ENCODE results near the gene LRRC32.

The LRRC32 gene

GRCh38 chr11:76705826-76706225, 35.3 kb upstream of the LRRC32 start:
- DNase-seq (ENCODE audit: low spot score) = no peak
- TF ChIP-seq, protein P1, sequence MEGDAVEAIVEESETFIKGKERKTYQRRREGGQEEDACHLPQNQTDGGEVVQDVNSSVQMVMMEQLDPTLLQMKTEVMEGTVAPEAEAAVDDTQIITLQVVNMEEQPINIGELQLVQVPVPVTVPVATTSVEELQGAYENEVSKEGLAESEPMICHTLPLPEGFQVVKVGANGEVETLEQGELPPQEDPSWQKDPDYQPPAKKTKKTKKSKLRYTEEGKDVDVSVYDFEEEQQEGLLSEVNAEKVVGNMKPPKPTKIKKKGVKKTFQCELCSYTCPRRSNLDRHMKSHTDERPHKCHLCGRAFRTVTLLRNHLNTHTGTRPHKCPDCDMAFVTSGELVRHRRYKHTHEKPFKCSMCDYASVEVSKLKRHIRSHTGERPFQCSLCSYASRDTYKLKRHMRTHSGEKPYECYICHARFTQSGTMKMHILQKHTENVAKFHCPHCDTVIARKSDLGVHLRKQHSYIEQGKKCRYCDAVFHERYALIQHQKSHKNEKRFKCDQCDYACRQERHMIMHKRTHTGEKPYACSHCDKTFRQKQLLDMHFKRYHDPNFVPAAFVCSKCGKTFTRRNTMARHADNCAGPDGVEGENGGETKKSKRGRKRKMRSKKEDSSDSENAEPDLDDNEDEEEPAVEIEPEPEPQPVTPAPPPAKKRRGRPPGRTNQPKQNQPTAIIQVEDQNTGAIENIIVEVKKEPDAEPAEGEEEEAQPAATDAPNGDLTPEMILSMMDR (IDR thresholded peaks at IDR 0.05; ENCODE audit: extremely low read depth, missing control alignments) = no peak

DNA sequence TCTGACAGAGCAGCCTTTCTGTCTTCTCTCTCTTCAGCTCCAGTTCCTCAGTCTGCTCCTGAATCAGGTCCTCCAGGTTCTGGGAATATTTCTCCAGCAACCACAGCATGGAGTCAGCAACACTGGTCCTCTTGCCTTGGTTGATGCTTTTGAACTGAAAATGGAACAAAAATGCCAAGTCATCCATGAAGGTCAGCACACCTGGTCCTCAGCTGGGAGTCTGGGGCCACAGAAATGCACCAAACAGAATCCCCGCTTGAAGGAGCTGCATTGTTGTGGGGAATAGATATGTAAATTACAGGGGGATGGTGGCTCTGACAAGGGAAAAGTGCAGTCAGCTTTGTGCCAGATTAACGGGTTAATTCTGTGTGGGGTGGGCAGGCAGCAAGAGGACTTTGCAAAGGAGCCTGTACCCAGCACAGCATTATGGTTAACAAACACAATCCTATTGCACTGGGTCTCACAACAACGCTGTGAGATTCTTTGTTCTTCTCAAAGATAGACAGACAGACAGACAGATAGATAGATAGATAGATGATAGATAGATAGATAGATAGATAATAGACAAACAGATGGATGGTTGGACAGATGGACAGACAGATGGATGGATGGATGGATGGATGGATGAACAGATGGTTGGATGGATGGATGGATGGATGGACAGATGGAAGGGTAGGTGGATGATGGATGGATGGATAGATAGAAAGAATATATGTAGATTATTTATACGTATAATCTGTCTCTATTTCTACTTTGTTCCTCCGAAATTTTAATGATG, 33.8 kb upstream of the LRRC32 start:
- DNase-seq (ENCODE audit: low spot score) = no peak
- TF ChIP-seq, protein P1 (IDR thresholded peaks at IDR 0.05; ENCODE audit: extremely low read depth, missing control alignments) = no peak

- DNase-seq (ENCODE audit: low spot score) = no peak
- TF ChIP-seq, protein P1 (IDR thresholded peaks at IDR 0.05; ENCODE audit: extremely low read depth, missing control alignments) = no peak
Measured at GRCh38 chr11:76703707-76704106, 33.2 kb upstream of the LRRC32 start.

- no peak for DNase-seq (ENCODE audit: low spot score)
- TF ChIP-seq, protein P1 (IDR thresholded peaks at IDR 0.05; ENCODE audit: extremely low read depth, missing control alignments) = no peak
Measured at GRCh38 chr11:76702336-76703128, 32.0 kb upstream of the LRRC32 start.

- TF ChIP-seq, protein P1 (IDR thresholded peaks at IDR 0.05; ENCODE audit: extremely low read depth, missing control alignments) = no peak
- no peak for DNase-seq (ENCODE audit: low spot score)
Measured at GRCh38 chr11:76701294-76702040, 30.9 kb upstream of the LRRC32 start.

DNA sequence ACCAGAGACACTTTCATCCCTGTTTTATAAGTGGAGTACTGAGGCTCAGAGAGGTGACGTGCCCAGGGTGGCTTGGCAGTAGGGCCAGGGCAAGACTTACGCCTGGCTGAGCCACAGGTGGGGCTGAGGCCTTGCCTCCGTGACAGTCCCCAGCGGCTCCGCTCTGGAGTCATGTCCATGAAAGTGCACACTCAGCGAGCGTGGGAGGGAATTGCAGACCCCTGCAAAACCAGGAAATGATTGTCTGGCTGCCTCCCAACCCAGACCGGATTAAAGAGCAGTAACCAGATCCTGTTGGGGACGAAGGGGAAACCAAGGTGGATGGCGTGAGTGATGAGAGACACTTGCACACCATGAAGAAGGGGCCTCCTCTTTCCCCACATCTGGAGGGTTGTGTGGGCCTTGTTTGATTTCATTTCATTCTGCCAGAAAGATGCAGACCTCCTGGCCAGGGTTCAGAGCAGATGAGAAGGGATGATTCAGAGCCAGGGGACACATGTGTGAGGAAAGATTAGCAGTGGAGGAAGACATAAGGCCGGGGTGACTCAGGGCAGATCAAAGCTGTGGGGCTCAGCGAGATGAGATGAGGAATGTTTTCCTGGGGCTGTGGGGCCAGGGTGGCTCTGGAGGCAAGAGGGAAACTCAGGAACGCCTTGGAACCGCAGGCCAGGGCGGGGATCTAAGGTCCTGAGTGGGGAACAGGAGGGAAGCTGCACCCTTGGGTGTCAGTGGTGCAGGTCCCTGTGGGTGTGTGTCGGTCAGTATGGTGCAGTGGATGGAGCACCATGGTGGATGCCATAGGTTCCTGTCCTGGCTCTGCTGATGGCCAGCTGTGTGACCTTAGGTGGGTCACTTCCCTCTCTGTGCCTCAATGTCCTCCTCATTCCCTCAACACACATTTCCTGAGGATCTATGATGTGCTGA, 29.9 kb upstream of the LRRC32 start:
- no peak for DNase-seq (ENCODE audit: low spot score)
- TF ChIP-seq, protein P1 (IDR thresholded peaks at IDR 0.05; ENCODE audit: extremely low read depth, missing control alignments) = no peak
